GM12874 (cell line): ENCODE results near the gene TNKS1BP1.

ENCODE experiments used
- TF ChIP-seq, protein P1 (sequence below): IDR thresholded peaks from 2 replicates; pipeline ENCODE4 v1.5.1; 2011; ENCODE audit warnings: low read depth, mild to moderate bottlenecking, control low read depth, low read length, moderate library complexity; ENCODE audit not compliant: insufficient read depth

TNKS1BP1 gene

DNA sequence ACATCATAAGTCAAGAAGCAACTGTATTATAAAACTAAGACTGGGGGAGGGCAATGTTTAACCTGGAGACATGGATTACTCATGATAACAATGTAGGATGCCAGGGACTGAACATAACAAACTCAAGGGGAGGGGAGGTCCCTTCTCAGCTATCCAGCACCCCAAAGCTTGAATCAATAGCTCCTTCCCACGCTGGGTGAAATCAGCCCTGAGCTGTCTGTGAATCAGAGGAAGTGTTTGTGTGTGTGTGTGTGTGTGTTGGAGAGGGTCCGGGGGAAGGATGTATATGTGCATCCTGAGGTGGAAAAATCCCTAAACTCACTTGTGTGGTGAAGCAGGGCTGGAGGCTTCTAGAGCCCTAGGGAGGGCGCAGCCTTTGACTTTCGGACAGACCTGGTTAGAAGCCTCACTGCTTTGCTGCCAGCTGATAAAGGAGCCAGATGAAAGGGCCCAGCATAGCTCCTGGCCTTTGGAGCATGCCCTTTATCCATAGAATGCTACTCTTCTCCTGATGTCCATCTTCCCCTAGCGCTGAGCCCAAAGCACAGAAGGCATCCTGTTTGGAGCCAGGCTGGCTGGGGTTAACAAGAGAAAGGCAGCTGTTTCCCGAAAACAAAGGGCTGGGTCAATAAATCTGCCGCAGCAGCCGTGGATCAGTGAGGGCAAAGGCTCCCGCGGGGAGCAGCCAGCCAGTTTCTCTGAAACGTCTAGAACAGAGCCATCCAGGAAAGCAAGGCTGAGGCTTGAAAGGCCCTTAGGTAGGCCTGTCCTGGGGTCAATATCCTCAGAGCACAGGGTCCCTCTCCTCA, 35.8 kb downstream of the TNKS1BP1 start:
- TF ChIP-seq, protein P1, sequence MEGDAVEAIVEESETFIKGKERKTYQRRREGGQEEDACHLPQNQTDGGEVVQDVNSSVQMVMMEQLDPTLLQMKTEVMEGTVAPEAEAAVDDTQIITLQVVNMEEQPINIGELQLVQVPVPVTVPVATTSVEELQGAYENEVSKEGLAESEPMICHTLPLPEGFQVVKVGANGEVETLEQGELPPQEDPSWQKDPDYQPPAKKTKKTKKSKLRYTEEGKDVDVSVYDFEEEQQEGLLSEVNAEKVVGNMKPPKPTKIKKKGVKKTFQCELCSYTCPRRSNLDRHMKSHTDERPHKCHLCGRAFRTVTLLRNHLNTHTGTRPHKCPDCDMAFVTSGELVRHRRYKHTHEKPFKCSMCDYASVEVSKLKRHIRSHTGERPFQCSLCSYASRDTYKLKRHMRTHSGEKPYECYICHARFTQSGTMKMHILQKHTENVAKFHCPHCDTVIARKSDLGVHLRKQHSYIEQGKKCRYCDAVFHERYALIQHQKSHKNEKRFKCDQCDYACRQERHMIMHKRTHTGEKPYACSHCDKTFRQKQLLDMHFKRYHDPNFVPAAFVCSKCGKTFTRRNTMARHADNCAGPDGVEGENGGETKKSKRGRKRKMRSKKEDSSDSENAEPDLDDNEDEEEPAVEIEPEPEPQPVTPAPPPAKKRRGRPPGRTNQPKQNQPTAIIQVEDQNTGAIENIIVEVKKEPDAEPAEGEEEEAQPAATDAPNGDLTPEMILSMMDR, result no peak

DNA sequence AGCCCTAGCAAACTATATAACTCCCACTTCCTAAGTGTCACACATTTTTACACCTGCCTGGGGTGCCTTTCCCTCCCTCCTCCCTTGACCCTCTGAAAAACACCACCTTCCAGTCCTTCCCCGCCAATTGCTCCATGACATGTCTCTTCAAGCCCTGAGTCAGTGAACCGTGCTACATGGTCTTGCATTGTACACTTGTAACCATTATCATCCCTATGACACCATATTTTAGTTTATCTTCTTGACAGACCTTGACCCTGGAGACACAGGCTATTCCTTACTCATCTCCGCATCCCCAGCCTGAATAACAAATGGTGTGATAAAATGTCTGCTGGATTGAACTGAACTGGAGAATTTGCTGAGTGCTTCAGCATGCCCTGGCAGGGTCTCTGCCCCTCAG, 36.9 kb downstream of the TNKS1BP1 start:
- TF ChIP-seq, protein P1, result no peak

DNA sequence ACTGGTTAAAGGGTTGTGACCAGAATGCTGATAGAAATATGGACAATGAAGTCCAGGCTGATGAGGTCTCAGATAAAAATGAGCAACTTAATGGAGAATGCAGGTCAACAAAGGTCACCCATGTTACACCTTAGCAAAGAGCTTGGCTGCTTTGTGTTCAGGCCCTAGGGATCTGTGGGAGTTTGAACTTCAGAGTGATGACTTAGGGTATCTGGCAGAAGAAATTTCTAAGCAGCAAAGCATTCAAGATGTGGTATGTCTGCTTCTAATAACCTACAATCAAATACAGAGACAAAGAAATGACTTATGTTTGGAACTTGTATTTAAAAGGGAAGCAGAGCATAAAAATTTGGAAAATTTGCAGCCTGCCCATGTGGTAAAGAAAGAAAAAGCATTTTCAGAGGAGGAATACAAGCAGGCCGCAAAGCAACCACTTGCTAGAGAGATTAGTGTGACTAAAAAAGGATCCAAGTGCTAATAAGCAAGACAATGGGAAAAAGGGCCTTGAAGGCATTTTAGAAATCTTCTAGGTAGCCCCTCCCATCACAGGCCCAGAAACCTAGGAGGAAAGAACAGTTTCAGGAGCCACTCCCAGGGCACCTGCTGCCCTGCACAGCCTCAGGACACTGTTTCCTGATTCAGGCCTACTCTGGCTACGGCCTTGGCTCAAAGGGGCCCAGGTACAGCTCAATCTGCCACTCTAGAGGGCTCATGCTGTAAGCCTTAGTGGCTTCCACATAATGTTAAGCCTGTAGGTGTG, 41.3 kb downstream of the TNKS1BP1 start:
- TF ChIP-seq, protein P1, result no peak

DNA sequence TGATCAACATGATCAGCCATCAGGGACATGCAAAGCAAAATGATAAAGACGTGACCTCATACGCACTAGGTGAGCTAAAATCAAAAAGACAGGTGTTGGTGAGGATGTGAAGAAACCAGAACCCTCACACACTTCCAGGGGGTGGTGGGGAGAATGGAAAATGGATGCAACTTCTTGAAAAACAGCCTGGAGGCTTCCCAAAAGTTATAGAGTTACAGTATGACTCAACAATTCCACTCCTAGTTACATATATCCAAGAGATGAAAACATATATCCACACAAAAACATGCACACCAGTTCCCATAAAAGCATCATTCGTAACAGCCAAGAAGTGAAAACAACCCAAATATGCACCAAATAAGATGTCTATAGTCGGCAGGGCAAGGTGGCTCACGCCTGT, 45.6 kb downstream of the TNKS1BP1 start:
- TF ChIP-seq, protein P1, result no peak

DNA sequence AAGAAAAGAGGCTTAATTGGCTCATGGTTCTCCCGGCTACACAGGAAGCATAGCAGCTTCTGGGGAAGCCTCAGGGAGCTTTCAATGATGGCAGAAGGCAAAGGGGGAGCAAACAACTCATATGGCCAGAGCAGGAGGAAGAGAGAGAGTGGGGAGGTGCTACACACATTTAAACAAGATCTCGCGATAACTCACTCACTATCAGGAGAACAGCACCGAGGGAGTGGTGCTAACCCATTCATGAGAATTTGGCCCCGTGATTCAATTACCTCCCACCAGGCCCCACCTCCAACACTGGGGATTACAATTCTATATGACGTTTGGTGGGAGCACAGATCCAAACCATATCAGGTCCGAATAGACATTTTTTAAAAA, 46.0 kb downstream of the TNKS1BP1 start:
- TF ChIP-seq, protein P1, result no peak

DNA sequence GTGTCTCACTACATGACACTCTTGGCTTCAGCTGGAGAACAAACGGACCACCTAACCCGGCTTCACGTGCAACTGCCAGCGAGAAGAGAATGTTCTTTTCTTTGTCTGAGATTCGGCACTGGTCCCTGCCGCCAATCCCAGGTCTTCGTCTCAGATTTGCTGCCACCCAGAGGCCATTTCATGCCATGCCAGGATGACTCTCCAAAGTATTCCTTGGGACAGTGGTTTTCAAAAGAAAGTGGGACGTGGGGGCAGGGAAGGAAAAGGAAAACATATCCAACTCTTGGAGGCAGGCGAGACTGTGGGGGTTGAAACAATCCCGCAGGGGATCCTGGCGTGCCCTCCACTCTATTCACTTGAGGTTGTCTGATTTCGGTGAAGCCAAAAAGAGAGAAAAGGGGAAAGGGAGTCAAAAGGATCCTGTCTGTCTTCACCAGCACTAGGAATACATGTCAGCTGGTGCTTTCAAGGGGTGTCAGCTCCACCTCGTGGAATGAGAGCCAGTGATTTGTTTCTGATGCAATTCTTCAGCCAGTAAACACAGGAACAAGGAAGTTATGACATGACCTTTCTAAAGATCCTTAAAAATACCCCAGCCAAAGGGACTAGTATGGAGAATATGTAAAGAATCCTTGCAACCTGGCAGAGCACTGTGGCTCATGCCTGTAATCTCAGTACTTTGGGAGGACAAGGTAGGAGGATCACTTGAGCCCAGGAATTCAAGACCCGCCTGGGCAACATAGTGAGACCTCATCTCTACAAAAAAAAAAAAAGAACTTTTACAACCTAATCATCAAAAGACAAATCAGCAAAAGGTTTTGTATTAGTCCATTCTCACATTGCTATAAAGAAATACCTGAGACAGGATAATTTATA, 46.7 kb downstream of the TNKS1BP1 start:
- TF ChIP-seq, protein P1, result peak; percentile 80

DNA sequence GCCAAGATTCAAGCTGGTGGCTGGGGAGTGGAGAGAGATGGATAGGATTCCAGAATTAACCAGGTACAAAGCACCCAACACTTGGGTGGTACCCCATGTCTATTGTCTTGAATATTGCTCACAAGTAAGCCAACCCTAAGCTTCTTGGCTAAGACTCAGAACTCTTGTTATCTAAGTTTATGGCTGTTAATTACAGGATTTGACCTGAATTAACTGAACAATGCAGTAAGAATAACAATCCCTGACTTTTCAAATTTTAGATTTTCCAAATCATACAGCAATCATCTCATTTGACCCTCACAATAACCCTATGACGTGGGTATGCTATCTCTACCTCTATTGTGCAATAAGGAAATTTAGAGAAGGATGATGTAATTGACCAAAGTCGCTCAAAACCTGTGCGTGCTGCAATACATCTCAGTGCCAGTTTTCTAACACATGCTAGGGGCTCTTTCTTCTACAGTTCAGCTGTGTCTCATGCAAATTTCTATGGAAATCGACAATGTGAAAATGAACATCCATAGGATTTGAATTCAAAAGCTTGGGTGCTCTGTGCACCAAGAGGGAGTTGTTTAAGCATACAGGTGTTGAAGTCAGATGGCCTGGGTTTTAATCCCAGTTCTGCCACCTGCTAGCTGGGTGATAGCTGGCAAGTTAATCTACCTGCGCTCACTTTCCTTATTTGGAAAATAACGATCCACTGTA, 47.6 kb downstream of the TNKS1BP1 start:
- TF ChIP-seq, protein P1, result no peak
